IMR-90 (cell line): ENCODE results near the gene SMO.

Experiments
- BHLHE40 ChIP-seq: fragments of 150-350 bp; IDR thresholded peaks from 2 replicates; pipeline ENCODE4 v1.6.1; 2016; ENCODE audit warnings: mild to moderate bottlenecking, low read depth, low read length
- CTCF ChIP-seq: conservative IDR thresholded peaks from 2 replicates; pipeline ENCODE4 v1.5.1; 2012; ENCODE audit warnings: mild to moderate bottlenecking, low read depth, low read length, improper control_type of control experiment
- ELK1 ChIP-seq: fragments of 150-350 bp; IDR thresholded peaks from 2 replicates; pipeline ENCODE4 v1.6.1; 2016; ENCODE audit warnings: low read depth, mild to moderate bottlenecking, low read length, moderate library complexity, borderline replicate concordance
- FOS ChIP-seq: fragments of 150-350 bp; IDR thresholded peaks from 2 replicates; pipeline ENCODE4 v1.6.1; 2016; ENCODE audit warnings: low read depth, low read length
- MXI1 ChIP-seq: IDR thresholded peaks from 2 replicates; pipeline ENCODE4 v1.6.1; 2012; ENCODE audit warnings: low read depth, mild to moderate bottlenecking, low read length, moderate library complexity, borderline replicate concordance
- POLR2A ChIP-seq: IDR thresholded peaks from 2 replicates; pipeline ENCODE4 v1.6.1; 2012; ENCODE audit warnings: mild to moderate bottlenecking, low read depth, low read length
- RAD21 ChIP-seq: IDR thresholded peaks from 2 replicates; pipeline ENCODE4 v1.6.1; 2012; ENCODE audit warnings: low read length, improper control_type of control experiment
- RFX5 ChIP-seq: IDR thresholded peaks from 2 replicates; pipeline ENCODE4 v1.8.0; 2012; ENCODE audit warnings: low read depth, mild to moderate bottlenecking, low read length, moderate library complexity
- SMC3 ChIP-seq: fragments of 150-350 bp; IDR thresholded peaks from 2 replicates; pipeline ENCODE4 v1.6.1; 2016; ENCODE audit warnings: low read depth, mild to moderate bottlenecking, antibody characterized with exemption, low read length, moderate library complexity
- USF2 ChIP-seq: fragments of 150-350 bp; IDR thresholded peaks from 2 replicates; pipeline ENCODE4 v1.6.1; 2017; ENCODE audit warnings: mild to moderate bottlenecking, antibody characterized with exemption, low read length, low read depth

- TF ChIP-seq SMC3 (no peak), RAD21 (no peak), CTCF (no peak), FOS (no peak), ELK1 (no peak), USF2 (no peak), RFX5 (no peak), MXI1 (peak; percentile 26; the same call in 1 of the 2 replicates), POLR2A (no peak), BHLHE40 (no peak)
These were observed 643 bp downstream of the SMO start for GRCh38 chr7:129188892-129189660.
